MCF 10A (cell line): ENCODE results near the gene TRPV5. TPM values are rescaled to one million over a fixed set of nuclear protein-coding genes. Genes with fewer than 3 reads are reported as not detected.

Experiments
- BruUV-seq: library from RNA; stranded (reverse); fragments of 400-500 nt; replicated peaks from 2 replicates; lab custom pipeline; 2021; lab: Mats Ljungman, UMichigan
- CTCF ChIA-PET: fragments of 300-600 bp; sonication (Branson Sonifier 250); formaldehyde crosslinking; extraction: SDS; loops from one replicate; lab custom pipeline; 2021; ENCODE audit warnings: antibody characterized with exemption, inconsistent platforms; lab: Yijun Ruan, JAX
- POLR2A ChIA-PET: fragments of 300-600, 350-650 bp; sonication (Branson Sonifier 250); formaldehyde crosslinking; extraction: SDS; loops from one replicate; lab custom pipeline; 2020; ENCODE audit warnings: antibody characterized with exemption, inconsistent platforms; lab: Yijun Ruan, JAX
- DNase-seq: peaks from one replicate; pipeline ENCODE4 v3.0.0-alpha.2; 2018; ENCODE audit not compliant: unreplicated experiment
- H3K27ac Mint-ChIP-seq: one replicate; pipeline ENCODE4 v1.8.0; 2022; ENCODE audit warnings: mild to moderate bottlenecking, low read depth, mixed read lengths; ENCODE audit not compliant: unreplicated experiment
- H3K27me3 Mint-ChIP-seq: one replicate; pipeline ENCODE4 v1.8.0; 2022; ENCODE audit warnings: mixed read lengths; ENCODE audit not compliant: insufficient read depth, unreplicated experiment
- H3K36me3 Mint-ChIP-seq: one replicate; pipeline ENCODE4 v1.8.0; 2022; ENCODE audit warnings: mild to moderate bottlenecking, moderate library complexity, mixed read lengths; ENCODE audit not compliant: insufficient read depth, unreplicated experiment
- H3K4me1 Mint-ChIP-seq: one replicate; pipeline ENCODE4 v1.8.0; 2022; ENCODE audit warnings: mixed read lengths; ENCODE audit not compliant: insufficient read depth, unreplicated experiment
- H3K4me3 Mint-ChIP-seq: one replicate; pipeline ENCODE4 v1.8.0; 2022; ENCODE audit warnings: mild to moderate bottlenecking, moderate library complexity, mixed read lengths; ENCODE audit not compliant: unreplicated experiment
- H3K9me3 Mint-ChIP-seq: one replicate; pipeline ENCODE4 v1.8.0; 2022; ENCODE audit warnings: mixed read lengths; ENCODE audit not compliant: unreplicated experiment
- intact Hi-C: fragments of 100-400 bp; cut with micrococcal nuclease; formaldehyde crosslinking; loops from 2 replicates; pipeline ENCODE4 v1.14.1; 2022
- total RNA-seq: library from RNA; stranded (reverse); gene quantifications from 2 replicates; pipeline ENCODE4 v1.2.3, GENCODE V29; 2022
- TF ChIP-seq, protein P1 (sequence below): fragments of 200-600 bp; IDR thresholded peaks from one replicate; pipeline ENCODE4 v1.8.0; 2022; ENCODE audit warnings: antibody characterized with exemption, mild to moderate bottlenecking; ENCODE audit not compliant: unreplicated experiment

The TRPV5 gene
- total RNA-seq, 1 experiment from 2014 or later = not detected

DNA sequence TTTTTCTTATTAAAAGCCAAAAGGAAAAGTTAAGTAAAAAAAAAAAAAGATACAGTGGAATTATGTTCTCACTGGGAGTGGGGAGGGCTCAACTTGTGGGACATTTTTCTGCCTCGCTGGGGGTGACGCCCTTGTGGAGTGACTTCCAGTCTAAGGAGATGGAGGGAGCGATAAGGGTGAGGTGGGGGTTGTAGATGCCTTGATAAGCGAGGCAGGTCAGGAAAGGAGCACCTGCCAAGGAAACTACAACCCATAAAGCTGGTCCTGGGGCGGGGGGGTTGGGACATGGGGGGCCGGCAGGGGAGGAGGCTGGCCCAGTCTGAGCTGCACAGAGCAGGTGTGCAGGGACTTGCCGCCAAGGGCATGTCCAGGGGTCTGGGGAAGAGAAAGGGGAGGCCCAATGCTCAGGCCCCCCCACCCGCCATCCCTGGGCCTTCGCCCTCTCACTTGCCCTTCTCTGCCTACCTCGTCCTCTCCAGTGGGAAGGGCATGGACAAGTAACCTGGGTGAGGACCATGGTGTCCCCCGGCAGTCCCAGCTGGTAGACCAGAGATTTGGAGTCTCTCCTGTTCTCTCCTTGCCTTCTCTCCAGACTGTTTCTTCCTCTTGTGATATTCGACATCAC lies 2.5 kb upstream of the TRPV5 start:
- TF ChIP-seq, protein P1, sequence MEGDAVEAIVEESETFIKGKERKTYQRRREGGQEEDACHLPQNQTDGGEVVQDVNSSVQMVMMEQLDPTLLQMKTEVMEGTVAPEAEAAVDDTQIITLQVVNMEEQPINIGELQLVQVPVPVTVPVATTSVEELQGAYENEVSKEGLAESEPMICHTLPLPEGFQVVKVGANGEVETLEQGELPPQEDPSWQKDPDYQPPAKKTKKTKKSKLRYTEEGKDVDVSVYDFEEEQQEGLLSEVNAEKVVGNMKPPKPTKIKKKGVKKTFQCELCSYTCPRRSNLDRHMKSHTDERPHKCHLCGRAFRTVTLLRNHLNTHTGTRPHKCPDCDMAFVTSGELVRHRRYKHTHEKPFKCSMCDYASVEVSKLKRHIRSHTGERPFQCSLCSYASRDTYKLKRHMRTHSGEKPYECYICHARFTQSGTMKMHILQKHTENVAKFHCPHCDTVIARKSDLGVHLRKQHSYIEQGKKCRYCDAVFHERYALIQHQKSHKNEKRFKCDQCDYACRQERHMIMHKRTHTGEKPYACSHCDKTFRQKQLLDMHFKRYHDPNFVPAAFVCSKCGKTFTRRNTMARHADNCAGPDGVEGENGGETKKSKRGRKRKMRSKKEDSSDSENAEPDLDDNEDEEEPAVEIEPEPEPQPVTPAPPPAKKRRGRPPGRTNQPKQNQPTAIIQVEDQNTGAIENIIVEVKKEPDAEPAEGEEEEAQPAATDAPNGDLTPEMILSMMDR = no peak
- no peak overlapping the region for H3K27ac Mint-ChIP-seq
- POLR2A ChIA-PET = interaction anchor here (0.5 kb wide), 1 partner anchor 35 kb away, joined by 3 read pairs; no protein-coding TSS in a partner anchor
- no TSS peak for BruUV-seq
- H3K36me3 Mint-ChIP-seq = no peaks in the 10 kb centered on the region
- H3K9me3 Mint-ChIP-seq = no peaks in the 10 kb centered on the region
- CTCF ChIA-PET = interaction anchor here (0.6 to 1.0 kb wide), 3 partner anchors 55 to 1821 kb away, joined by 3 to 4 read pairs (median 4); no protein-coding TSS in a partner anchor
- intact Hi-C loops = no loop called here
- H3K27me3 Mint-ChIP-seq = peaks cover 19% of the 10 kb centered on the region
- no peaks in the 10 kb centered on the region for H3K4me1 Mint-ChIP-seq
- no peak overlapping the region for H3K4me3 Mint-ChIP-seq
- no peak for DNase-seq

DNA sequence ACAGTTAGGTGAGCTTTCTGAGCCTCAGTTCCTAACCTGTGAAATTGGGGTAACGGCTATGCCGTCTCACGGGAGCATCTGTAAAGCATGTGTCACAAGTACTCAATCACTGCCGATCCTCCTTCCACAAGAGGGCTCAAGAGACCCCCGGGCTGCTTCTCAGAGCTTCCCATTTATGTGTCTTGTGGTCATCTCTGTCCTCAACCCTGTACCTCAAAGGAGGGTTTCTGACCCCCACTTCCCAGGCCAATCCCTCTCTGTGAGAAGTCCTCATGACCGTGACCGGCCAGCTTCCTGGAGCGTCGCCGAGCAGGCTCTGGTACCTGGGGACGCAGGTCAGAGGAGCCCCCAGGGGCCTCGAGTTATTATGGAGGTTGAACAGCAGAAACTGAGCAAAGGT lies 510 bp upstream of the TRPV5 start:
- BruUV-seq = no TSS peak
- POLR2A ChIA-PET = interaction anchor here (0.9 kb wide), 1 partner anchor 23 kb away, joined by 3 read pairs; no protein-coding TSS in a partner anchor
- no peaks in the 10 kb centered on the region for H3K9me3 Mint-ChIP-seq
- TF ChIP-seq, protein P1 = no peak
- H3K27me3 Mint-ChIP-seq = peaks cover 16% of the 10 kb centered on the region
- no peak overlapping the region for H3K27ac Mint-ChIP-seq
- H3K4me3 Mint-ChIP-seq = no peak overlapping the region
- DNase-seq = no peak
- CTCF ChIA-PET = interaction anchor here (0.8 to 1.3 kb wide), 3 partner anchors 18 to 68 kb away, joined by 3 to 4 read pairs (median 3); no protein-coding TSS in a partner anchor
- no peaks in the 10 kb centered on the region for H3K4me1 Mint-ChIP-seq
- intact Hi-C loops = no loop called here
- H3K36me3 Mint-ChIP-seq = no peaks in the 10 kb centered on the region

DNA sequence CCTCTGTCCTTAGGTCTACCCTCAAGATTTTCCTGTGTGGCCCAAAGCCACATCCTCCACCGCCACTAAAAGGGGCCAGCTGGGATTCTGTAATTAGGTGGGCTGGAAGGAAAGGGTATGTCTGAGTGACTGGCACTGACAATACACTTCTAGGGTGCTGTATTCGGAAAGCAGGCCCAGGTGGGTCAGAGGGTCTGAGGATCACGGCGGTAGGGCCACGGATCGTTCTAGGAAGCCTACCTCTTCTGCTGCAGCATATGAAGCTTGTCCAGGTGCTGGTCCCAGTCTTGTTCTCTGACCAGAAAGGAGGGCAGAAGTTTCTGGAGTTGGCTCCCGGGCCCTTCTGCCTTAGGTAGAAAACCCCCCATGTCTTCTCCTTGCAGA lies 462 bp downstream of the TRPV5 start:
- ChIA-PET POLR2A (no interaction called here), CTCF (interaction anchor here (0.5 to 1.3 kb wide), 3 partner anchors 69 to 472 kb away, joined by 3 to 4 read pairs (median 3); no protein-coding TSS in a partner anchor)
- no peak for DNase-seq
- TF ChIP-seq, protein P1 = no peak
- Mint-ChIP-seq H3K27me3 (peaks cover 11% of the 10 kb centered on the region), H3K36me3 (no peaks in the 10 kb centered on the region), H3K27ac (no peak overlapping the region), H3K4me1 (no peaks in the 10 kb centered on the region), H3K9me3 (no peaks in the 10 kb centered on the region), H3K4me3 (no peak overlapping the region)
- intact Hi-C loops = no loop called here
- BruUV-seq = no TSS peak

DNA sequence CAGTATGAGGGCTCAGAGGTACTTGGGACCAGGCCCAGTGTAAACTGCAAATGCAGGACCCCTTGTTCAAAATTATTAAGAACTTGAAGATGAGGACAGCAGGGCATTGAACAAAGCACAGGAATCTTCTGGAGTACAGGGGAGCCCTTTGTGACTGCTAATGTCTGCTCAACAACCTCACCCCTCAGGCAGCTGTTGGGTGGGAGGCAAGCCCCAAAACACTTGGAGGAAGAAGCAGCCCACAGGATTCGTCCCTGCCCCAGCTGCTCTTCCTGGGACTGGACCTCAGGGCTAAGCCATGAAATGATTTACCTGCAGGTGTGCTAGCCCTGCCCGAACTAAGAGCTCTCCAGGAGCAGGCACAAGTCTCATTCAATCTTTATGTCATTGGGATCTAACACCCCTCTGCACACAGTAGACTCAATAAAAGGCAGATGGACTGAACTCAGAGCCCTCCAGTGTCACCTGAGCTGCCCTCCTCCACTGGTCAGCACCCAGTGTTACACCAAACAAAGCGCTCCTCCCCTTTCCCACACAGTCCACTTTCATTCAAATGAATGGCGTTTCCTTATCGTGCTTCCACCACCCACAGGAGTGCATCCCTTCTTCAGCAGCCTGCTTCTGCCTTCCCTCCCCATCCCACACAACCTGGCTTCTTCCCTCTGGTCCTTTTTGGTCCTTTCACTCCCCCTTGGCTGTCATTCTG lies 1.0 kb downstream of the TRPV5 start:
- H3K36me3 Mint-ChIP-seq = no peaks in the 10 kb centered on the region
- intact Hi-C loops = no loop called here
- BruUV-seq = no TSS peak
- H3K27me3 Mint-ChIP-seq = peaks cover 11% of the 10 kb centered on the region
- ChIA-PET CTCF (interaction anchor here (0.5 to 1.2 kb wide), 3 partner anchors 18 to 471 kb away, joined by 3 to 4 read pairs (median 3); no protein-coding TSS in a partner anchor), POLR2A (interaction anchor here (0.6 kb wide), 1 partner anchor 50 kb away, joined by 3 read pairs; no protein-coding TSS in a partner anchor)
- TF ChIP-seq, protein P1 = no peak
- no peak overlapping the region for H3K27ac Mint-ChIP-seq
- H3K4me1 Mint-ChIP-seq = no peaks in the 10 kb centered on the region
- H3K4me3 Mint-ChIP-seq = no peak overlapping the region
- no peak for DNase-seq
- H3K9me3 Mint-ChIP-seq = no peaks in the 10 kb centered on the region
